Left renal cortex interstitium (tissue), 4 donors: ENCODE results near the gene KMT2C. TPM values are rescaled to one million over a fixed set of nuclear protein-coding genes. Genes with fewer than 3 reads are reported as not detected.

Source experiments
- DNase-seq, 4 donors: peaks; one replicate each; pipeline ENCODE4 v3.0.0-alpha.2; 2013; ENCODE audit warnings: low read depth in 4 of 4, low spot score in 2 of 4, missing footprints in 1 of 4
- polyA plus RNA-seq, 4 donors: library from polyadenylated mRNA; unstranded; fragments of 120-200 nt; gene quantifications; one replicate each; pipeline ENCODE4 v1.2.1, GENCODE V29; 2013; ENCODE audit not compliant: insufficient read length in 4 of 4

Gene KMT2C
- polyA plus RNA-seq, 4 donors = 27.7 to 46.5 (median 39.0) TPM

- no peak for DNase-seq
Observed at GRCh38 chr7:152152267-152152666, 283.5 kb downstream of the KMT2C start.

GRCh38 chr7:152149363-152149762, 286.4 kb downstream of the KMT2C start:
- DNase-seq = no peak

GRCh38 chr7:152148706-152149105, 287.1 kb downstream of the KMT2C start:
- DNase-seq = no peak

- DNase-seq = peak in 1 of 4 donors; percentile 23
Observed at GRCh38 chr7:152145853-152146466, 289.8 kb downstream of the KMT2C start.

GRCh38 chr7:152144557-152145245, 291.1 kb downstream of the KMT2C start:
- DNase-seq = no peak

GRCh38 chr7:152142976-152143595, 292.7 kb downstream of the KMT2C start:
- DNase-seq = no peak

GRCh38 chr7:152140560-152140959, 295.2 kb downstream of the KMT2C start:
- no peak for DNase-seq

GRCh38 chr7:152140067-152140466, 295.7 kb downstream of the KMT2C start:
- DNase-seq = no peak

GRCh38 chr7:152137476-152138025, 298.3 kb downstream of the KMT2C start:
- no peak for DNase-seq

- peak in 1 of 4 donors; percentile 13 for DNase-seq
Observed at GRCh38 chr7:152136686-152137085, 299.1 kb downstream of the KMT2C start.

GRCh38 chr7:152133804-152134203, 302.0 kb downstream of the KMT2C start:
- no peak for DNase-seq

- DNase-seq = no peak
Observed at GRCh38 chr7:152132812-152133211, 303.0 kb downstream of the KMT2C start.

GRCh38 chr7:152131981-152132494, 303.8 kb downstream of the KMT2C start:
- DNase-seq = no peak

- no peak for DNase-seq
Observed at GRCh38 chr7:152130658-152131590, 304.9 kb downstream of the KMT2C start.

- no peak for DNase-seq
Observed at GRCh38 chr7:152129682-152130081, 306.1 kb downstream of the KMT2C start.

- DNase-seq = no peak
Observed at GRCh38 chr7:152128741-152129461, 306.9 kb downstream of the KMT2C start.

GRCh38 chr7:152128252-152128651, 307.6 kb downstream of the KMT2C start:
- DNase-seq = no peak

- no peak for DNase-seq
Observed at GRCh38 chr7:152127229-152127628, 308.6 kb downstream of the KMT2C start.

- no peak for DNase-seq
Observed at GRCh38 chr7:152126741-152127140, 309.1 kb downstream of the KMT2C start.

GRCh38 chr7:152122540-152122939, 313.3 kb downstream of the KMT2C start:
- DNase-seq = no peak
